Measurements from ENCODE around the gene WASHC3. TPM values are rescaled to one million over a fixed set of nuclear protein-coding genes. Genes with fewer than 3 reads are reported as not detected.

The WASHC3 gene
- polyA plus RNA-seq, 3 donors: 26.0 to 75.8 (median 66.2) TPM

DNA sequence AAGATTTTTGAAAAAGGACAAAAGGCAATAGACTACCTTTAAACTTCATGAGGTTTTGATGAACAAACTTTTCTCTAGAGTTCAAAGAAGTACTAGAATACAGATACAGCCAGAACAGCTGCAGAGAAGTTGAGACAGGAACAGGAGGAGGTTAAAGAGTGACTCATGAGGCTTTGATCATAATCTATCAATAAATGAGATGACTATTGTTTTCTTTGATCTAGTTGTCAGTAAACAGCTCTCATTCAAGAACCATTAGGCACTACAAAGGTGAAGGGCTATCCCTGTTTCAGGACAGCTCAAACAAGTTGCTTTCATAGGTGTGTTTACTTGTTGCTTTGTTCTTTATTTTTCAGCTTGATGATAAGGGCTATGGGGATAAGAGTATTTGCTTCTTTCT, 2.4 kb downstream of the WASHC3 start:
- no peak overlapping the region for H3K27ac Mint-ChIP-seq

DNA sequence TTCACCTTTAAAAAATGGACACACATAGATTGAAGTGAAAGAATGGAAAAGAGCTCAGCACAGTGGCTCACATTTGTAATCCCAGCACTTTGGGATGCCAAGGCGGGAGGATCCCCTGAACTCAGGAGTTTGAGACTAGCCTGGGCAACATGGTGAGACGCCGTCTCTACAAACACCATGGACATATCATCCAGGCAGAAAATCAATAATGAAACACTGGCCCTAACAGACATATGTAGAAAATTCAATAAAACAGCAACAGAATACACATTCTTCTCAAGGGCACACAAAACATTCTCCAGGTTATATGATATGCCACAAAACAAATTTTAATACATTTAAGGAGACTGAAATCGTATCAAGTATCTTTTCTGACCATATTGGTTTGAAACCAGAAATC, 7.4 kb downstream of the WASHC3 start:
- TF ChIP-seq, protein P1, sequence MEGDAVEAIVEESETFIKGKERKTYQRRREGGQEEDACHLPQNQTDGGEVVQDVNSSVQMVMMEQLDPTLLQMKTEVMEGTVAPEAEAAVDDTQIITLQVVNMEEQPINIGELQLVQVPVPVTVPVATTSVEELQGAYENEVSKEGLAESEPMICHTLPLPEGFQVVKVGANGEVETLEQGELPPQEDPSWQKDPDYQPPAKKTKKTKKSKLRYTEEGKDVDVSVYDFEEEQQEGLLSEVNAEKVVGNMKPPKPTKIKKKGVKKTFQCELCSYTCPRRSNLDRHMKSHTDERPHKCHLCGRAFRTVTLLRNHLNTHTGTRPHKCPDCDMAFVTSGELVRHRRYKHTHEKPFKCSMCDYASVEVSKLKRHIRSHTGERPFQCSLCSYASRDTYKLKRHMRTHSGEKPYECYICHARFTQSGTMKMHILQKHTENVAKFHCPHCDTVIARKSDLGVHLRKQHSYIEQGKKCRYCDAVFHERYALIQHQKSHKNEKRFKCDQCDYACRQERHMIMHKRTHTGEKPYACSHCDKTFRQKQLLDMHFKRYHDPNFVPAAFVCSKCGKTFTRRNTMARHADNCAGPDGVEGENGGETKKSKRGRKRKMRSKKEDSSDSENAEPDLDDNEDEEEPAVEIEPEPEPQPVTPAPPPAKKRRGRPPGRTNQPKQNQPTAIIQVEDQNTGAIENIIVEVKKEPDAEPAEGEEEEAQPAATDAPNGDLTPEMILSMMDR (IDR thresholded peaks at IDR 0.05): no peak
- Mint-ChIP-seq H3K36me3 (peaks cover 69% of the 10 kb centered on the region in 2 donors), H3K9me3 (no peaks in the 10 kb centered on the region), H3K27ac (no peak overlapping the region), H3K27me3 (ENCODE audit: low read depth in 3 of 3) (no peaks in the 10 kb centered on the region), H3K4me3 (no peak overlapping the region), H3K4me1 (peaks cover 15% of the 10 kb centered on the region)
- Histone ChIP-seq H3K27me3 (ENCODE audit: control insufficient read depth in 2 of 2, insufficient read depth in 2 of 2, low read length in 2 of 2) (no peaks in the 10 kb centered on the region), H4K20me1 (ENCODE audit: insufficient read depth, low read length) (peaks cover 13% of the 10 kb centered on the region), H3K4me1 (ENCODE audit: control insufficient read depth in 1 of 2, insufficient read depth in 2 of 2, low read length in 2 of 2) (peaks cover 0 to 9% of the 10 kb centered on the region in 2 donors), H3K79me2 (ENCODE audit: insufficient read depth, low read length) (no peaks in the 10 kb centered on the region), H2AFZ (ENCODE audit: insufficient read depth, low read depth, low read length, poor library complexity, severe bottlenecking) (no peak overlapping the region), H3K4me3 (replicated peaks in 1 of 3; ENCODE audit: low read depth in 2 of 3, low read length in 3 of 3) (no peak overlapping the region), H3K36me3 (replicated peaks in 1 of 2; ENCODE audit: control insufficient read depth in 1 of 2, insufficient read depth in 2 of 2, low read length in 2 of 2) (peaks cover 40 to 99% of the 10 kb centered on the region in 2 donors), H3K9me3 (replicated peaks in 1 of 2; ENCODE audit: control insufficient read depth in 1 of 2, insufficient read depth in 1 of 2, low read length in 2 of 2) (no peaks in the 10 kb centered on the region), H3K4me2 (replicated peaks; ENCODE audit: extremely low read depth, low read length, poor library complexity, severe bottlenecking) (no peak overlapping the region), H3K9ac (ENCODE audit: insufficient read depth, low read length, poor library complexity, severe bottlenecking) (no peak overlapping the region), H3K27ac (ENCODE audit: low read depth in 1 of 2, low read length in 2 of 2) (no peak overlapping the region)
- intact Hi-C loops (cut with micrococcal nuclease): no loop called here
- no peak for DNase-seq
- 100% methylated on average over 3 of the region's 4 CpGs for WGBS (ENCODE audit: insufficient coverage)

More for the DNA sequence above, 2.4 kb downstream of the WASHC3 start:
- DNase-seq: no peak
- Histone ChIP-seq H3K4me2 (replicated peaks; ENCODE audit: extremely low read depth, low read length, poor library complexity, severe bottlenecking) (no peak overlapping the region), H3K4me3 (replicated peaks in 1 of 3; ENCODE audit: low read depth in 2 of 3, low read length in 3 of 3) (no peak overlapping the region), H3K9ac (ENCODE audit: insufficient read depth, low read length, poor library complexity, severe bottlenecking) (no peak overlapping the region), H3K79me2 (ENCODE audit: insufficient read depth, low read length) (peaks cover 10% of the 10 kb centered on the region), H3K4me1 (ENCODE audit: control insufficient read depth in 1 of 2, insufficient read depth in 2 of 2, low read length in 2 of 2) (peaks cover 6 to 13% of the 10 kb centered on the region in 2 donors), H2AFZ (ENCODE audit: insufficient read depth, low read depth, low read length, poor library complexity, severe bottlenecking) (no peak overlapping the region), H3K36me3 (replicated peaks in 1 of 2; ENCODE audit: control insufficient read depth in 1 of 2, insufficient read depth in 2 of 2, low read length in 2 of 2) (peaks cover 16 to 49% of the 10 kb centered on the region in 2 donors), H3K27ac (ENCODE audit: low read depth in 1 of 2, low read length in 2 of 2) (no peak overlapping the region), H3K9me3 (replicated peaks in 1 of 2; ENCODE audit: control insufficient read depth in 1 of 2, insufficient read depth in 1 of 2, low read length in 2 of 2) (no peaks in the 10 kb centered on the region), H4K20me1 (ENCODE audit: insufficient read depth, low read length) (no peaks in the 10 kb centered on the region), H3K27me3 (ENCODE audit: control insufficient read depth in 2 of 2, insufficient read depth in 2 of 2, low read length in 2 of 2) (no peaks in the 10 kb centered on the region)
- Mint-ChIP-seq H3K4me1 (peaks cover 12% of the 10 kb centered on the region), H3K27me3 (ENCODE audit: low read depth in 3 of 3) (no peaks in the 10 kb centered on the region), H3K9me3 (no peaks in the 10 kb centered on the region), H3K4me3 (no peak overlapping the region), H3K36me3 (peaks cover 36 to 47% of the 10 kb centered on the region in 2 donors)
- TF ChIP-seq, protein P1 (IDR thresholded peaks at IDR 0.05): no peak
- intact Hi-C loops (cut with micrococcal nuclease): no loop called here
